Umbilical cord (tissue), 2 donors: ENCODE results near the gene SLC45A3. TPM values are rescaled to one million over a fixed set of nuclear protein-coding genes. Genes with fewer than 3 reads are reported as not detected.
A peak's percentile ranks its signal among the peaks of the same experiment; 100 is the strongest.

Source experiments
- DNase-seq: peaks from one replicate; pipeline ENCODE4 v3.0.0-alpha.2; 2015; ENCODE audit warnings: low spot score
- total RNA-seq: library from RNA; depleted of rRNA; stranded (reverse); fragments of >200 nt; gene quantifications from one replicate; pipeline ENCODE4 v1.2.3, GENCODE V29; 2014; ENCODE audit warnings: low replicate concordance; ENCODE audit not compliant: insufficient read depth

Gene SLC45A3
- total RNA-seq, 1 donor from 2014 or later = 3.6 TPM

DNA sequence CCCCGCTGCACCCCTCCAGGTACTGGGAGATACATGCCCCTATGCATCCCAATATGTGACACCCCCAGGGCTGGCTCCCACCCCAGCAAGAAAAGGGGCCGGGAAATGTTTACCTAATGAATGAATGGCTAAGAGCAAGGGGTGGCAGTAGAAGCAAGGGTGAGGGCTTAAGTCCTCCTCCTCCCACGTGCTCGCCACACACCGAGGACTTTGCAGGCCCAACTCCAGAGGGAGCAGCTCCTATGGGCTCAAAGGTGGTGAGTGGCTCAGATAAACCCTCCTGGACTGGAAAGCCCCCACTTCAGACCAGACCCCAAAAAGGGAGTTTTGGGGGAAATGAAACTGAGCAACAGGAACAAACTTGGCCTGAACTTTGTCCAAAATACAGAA is 11.4 kb downstream of the SLC45A3 start:
- no peak for DNase-seq

- DNase-seq = no peak
Measured at GRCh38 chr1:205667909-205668643, 12.2 kb downstream of the SLC45A3 start.

DNA sequence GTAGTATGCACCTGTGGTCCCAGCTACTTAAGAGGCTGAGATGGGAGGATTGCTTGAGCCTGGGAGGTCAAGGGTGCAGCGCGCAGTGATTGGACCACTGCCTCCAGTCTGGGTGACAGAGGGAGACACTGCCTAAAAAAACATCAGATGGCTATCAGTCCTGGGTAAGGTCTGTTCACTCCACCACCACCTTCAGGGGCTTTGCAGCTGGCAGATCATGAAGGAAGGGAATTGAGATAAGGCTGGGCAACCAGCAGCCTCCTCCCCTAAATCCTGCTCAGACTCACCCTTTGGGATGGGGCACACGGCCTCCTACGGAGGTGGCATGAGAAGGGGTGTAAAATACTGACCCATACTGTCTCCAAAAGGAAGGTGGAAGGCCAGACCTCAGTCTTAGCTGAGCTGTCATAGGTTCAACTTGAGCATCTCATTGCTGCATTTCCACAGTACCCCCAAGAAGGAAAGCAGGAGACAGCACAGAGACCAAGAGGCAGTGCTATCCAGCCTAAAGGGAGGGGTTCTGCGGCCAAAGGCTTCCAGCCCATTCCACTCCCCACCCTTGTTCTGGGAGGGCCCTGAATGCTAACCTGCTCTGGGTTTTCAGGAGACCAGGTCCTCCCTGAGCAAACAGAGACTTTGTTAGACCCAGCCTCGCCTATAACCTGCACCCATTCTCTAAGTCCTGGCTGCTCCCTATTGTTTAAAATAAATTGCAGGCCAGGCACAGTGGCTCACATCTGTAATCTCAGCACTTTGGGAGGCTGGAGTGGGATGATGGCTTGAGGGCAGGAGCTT is 13.7 kb downstream of the SLC45A3 start:
- DNase-seq = no peak

DNA sequence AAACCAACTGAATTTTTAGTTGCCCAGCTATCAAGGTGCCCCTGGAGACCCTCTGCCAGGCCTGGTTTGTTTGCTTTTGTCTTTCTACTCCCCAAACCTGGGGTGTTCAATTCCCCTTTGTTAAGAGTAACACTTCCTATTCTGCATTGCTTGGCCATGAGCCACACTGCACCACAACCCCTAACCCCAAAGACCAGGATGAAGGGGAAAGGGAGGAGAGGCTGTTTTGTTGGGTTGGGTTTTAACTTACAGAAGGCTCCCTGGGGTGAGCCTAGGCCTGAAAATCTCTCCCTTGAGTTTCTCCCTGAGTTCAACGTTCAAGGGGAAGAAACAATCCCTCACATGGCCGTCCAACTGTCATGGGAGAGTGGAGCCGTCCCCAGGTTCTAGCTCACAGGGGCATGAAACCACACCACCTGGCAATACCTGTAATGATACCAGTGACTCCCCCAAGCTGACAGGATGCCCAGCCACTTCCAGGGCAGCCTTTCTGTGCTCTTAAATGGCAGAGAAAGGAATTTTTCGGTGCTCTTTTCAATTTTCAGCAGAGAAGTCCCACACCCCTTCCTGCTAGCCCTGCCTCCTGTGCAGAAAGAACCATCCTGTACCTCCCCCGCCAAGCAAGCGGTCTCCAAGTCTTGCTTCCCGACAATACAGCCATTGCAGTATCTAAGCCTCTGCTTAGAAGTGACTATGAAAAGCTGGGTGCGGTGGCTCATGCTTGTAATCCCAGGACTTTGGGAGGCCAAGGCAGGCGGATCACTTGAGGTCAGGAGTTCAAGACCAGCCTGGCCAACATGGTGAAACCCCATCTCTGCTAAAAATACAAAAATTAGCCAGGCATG is 14.9 kb downstream of the SLC45A3 start:
- DNase-seq = no peak

GRCh38 chr1:205664399-205665017 is 15.8 kb downstream of the SLC45A3 start:
- DNase-seq = no peak

DNA sequence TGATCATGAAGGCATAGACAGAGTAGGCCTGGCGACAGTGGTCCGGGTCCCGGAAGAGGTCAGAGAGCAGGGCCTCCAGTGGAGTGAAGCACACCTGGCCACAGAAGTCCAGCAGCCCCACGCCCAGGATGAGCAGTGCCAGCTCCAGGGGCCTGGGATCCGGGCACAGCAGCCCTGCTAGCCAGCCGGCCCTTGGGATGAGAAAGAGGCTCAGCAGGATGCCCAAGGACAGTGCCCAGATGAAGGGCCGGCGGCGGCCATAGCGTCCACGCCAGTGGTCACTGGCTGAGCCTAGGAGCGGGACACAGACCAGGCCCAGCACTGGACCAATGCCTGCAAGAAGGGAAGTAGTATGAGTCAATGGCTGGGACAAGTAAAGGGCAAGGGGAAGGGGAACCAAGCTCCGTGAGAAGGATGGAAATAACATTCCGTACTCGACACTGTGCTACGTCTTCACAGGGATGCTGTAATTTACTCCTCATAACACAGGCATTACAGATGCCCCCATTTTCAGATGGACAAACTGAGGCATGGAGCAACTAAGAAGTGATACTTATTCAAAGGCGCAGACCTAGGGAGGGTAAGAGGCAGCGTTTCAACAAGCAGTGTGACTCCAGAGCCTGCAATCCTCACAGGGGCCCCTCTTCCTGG is 16.9 kb downstream of the SLC45A3 start:
- no peak for DNase-seq

DNA sequence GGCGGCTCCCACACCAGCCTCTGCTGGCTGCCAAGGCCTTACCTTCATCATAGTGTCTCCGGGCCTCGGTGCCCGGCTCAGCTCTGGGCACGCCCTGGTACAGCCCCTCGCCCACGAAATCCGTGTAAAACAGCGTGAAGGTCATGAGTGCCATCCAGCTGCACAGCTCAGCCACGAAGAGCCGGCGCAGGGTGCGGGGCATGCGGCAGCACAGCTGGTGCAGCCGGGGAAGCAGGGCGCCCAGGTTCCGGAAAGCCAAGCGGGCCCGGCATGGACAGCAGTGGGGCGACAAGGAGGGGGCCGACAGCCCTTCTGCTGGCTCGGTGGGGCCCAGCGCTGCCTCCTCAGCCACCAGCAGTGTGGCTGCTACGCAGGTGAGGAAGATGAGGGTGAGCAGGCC is 17.5 kb downstream of the SLC45A3 start:
- no peak for DNase-seq

- DNase-seq = no peak
Measured at GRCh38 chr1:205662135-205662738, 18.1 kb downstream of the SLC45A3 start.

- no peak for DNase-seq
Measured at GRCh38 chr1:205661429-205662134, 18.7 kb downstream of the SLC45A3 start.

DNA sequence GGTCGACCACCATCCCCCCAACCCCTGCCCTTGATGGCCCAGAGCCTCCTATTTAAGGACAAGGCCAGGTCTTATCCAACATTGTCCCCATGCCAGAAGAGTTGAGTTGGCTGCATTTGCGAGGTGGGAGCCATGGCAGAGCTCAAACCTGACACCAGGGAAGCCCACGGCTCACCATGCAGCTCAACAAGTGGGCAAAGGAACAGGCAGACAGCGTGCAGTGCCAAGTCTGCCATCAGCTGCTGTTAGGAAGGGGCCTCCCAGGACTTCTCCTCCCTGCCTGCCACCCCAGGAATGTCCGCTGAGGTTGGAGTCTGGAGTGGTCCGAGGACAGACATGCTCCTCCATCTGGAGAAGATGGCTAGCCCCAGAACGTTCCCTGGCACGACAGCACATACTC is 19.9 kb downstream of the SLC45A3 start:
- DNase-seq = no peak

GRCh38 chr1:205658943-205659581 is 21.2 kb downstream of the SLC45A3 start:
- DNase-seq = peak; percentile 73

DNA sequence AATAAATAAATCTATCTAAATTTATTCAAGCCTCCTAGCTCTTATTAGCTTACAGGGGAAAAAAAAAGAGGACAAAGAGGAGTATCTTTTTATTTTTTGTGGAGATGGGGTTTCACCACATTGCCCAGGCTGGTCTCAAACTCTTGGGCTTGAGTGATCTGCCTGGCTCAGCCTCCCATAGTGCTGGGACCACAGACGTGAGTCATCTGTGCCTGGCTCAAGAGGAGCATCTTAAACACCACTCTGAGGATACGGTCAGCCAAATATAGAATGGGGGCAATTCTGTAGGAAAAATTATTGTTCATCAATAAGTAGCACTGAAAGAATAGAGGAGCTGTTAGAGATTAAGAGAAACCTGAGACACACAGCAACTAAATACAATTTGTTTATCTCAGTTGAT is 24.1 kb downstream of the SLC45A3 start:
- DNase-seq = no peak

- no peak for DNase-seq
Measured at GRCh38 chr1:205652984-205653383, 27.3 kb downstream of the SLC45A3 start.

DNA sequence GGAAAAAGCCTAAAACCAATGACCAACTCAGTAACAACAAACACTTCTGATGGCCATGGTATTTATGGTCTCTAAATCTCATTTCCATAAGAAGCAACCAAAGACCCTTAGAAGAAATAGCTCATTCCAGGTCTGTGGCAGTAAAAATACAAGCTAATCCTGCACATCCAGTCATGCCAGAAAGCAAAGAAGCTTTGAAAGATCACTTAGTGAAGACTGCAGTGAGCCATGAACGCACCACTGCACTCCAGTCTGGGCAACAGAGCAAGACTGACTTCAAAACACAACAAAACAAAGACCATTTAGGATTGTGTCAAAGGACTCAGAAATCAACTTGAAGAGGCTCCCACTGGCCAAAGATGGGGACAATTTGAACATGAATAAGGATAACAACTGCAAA is 30.1 kb downstream of the SLC45A3 start:
- no peak for DNase-seq

GRCh38 chr1:205645519-205645918 is 34.8 kb downstream of the SLC45A3 start:
- DNase-seq = no peak

GRCh38 chr1:205642679-205643307 is 37.5 kb downstream of the SLC45A3 start:
- DNase-seq = no peak

- DNase-seq = no peak
Measured at GRCh38 chr1:205639567-205639966, 40.7 kb downstream of the SLC45A3 start.

DNA sequence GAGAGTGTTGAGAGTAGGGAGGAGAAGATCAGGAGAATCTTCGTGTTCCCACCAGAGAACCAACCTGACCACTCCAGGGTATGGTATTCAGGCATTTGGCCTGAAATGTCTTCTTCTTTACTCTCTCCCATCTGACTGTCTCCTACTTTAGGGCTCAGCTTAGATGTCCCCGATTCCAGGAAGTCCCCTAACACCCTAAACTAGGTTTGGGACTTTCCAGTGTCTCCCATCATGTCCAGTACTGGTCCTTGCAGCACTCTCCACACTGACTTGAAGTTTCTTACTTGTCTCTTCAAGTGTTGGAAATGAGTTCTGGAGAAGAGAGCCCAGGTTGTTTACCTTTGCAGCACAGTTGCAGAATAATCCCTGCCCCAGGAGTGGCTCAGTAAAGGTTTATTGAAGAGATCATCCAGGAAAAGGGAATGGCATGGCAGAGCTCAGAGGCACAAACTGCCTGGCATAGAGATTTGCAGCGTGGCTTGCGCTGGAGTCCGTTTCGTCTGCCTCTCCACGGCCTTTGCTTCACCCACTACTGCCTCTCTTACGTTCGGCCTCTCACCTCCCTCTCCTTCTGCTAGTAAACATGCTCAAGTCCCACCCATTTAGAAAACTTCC is 42.3 kb downstream of the SLC45A3 start:
- DNase-seq = no peak

GRCh38 chr1:205636732-205637131 is 43.6 kb downstream of the SLC45A3 start:
- peak; percentile 66 for DNase-seq
